Rectal smooth muscle tissue (tissue), 1 donor: Measurements from ENCODE around the gene SENP3.
A peak's percentile ranks its signal among the peaks of the same experiment; 100 is the strongest.

Source experiments
- H3K27ac ChIP-seq: one replicate; pipeline ENCODE4 v1.7.0; 2013; ENCODE audit warnings: low read depth, low read length, inconsistent platforms
- H3K27me3 ChIP-seq: one replicate; pipeline ENCODE4 v1.7.0; 2013; ENCODE audit warnings: low read length; ENCODE audit not compliant: control insufficient read depth, insufficient read depth
- H3K36me3 ChIP-seq: one replicate; pipeline ENCODE4 v1.7.0; 2013; ENCODE audit warnings: low read length; ENCODE audit not compliant: control insufficient read depth, insufficient read depth
- H3K4me1 ChIP-seq: one replicate; pipeline ENCODE4 v1.7.0; 2013; ENCODE audit warnings: low read length; ENCODE audit not compliant: control insufficient read depth, insufficient read depth
- H3K4me3 ChIP-seq: one replicate; pipeline ENCODE4 v1.7.0; 2013; ENCODE audit warnings: low read length
- H3K9ac ChIP-seq: one replicate; pipeline ENCODE4 v1.7.0; 2013; ENCODE audit warnings: low read length

SENP3 gene

DNA sequence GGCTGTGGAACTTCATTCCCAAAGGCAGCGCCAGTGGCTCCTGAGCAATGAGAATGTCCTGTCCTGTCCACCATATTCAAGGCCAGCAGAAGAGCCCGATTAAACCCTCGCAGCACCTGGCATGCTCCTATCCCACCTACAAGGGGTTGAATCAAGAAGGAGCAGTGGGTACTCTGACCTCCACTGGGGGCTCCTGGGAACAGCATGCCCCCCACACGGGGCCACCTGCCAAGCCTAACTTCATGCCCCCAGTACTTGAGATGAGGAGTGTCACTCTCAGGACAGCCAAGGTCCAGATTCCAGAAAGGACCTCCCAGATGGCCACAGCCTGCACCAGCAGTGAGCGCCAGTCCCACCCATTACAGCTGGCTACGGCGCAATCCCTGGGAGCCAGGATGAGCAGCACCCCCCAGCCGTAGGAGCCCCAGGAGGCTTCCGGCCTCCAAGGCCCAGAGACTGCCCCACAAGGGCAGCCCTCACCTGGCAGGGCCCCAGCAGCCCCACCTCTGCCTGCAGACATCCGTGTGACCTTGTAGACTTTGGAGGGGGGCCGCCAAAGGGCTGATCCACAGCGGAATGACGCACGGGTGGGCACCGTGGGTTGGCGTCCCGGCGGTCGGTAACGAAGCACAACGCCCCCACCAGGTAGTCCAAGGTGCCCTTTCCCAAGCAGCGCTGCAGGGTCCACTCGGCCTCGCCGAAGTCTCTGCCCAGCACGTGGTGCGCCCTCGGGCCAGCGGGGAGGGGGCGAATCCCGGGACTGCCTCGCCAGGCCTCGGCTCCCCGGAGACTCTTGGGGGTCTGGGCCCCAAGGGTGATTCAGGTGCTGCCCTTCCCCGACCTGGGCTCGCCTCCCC lies 20.9 kb downstream of the SENP3 start:
- Histone ChIP-seq H3K4me3 (peak overlapping the region; percentile 73), H3K4me1 (peaks cover 16% of the 10 kb centered on the region), H3K36me3 (peaks cover 18% of the 10 kb centered on the region), H3K9ac (no peak overlapping the region), H3K27me3 (no peaks in the 10 kb centered on the region), H3K27ac (peak overlapping the region; percentile 92)

DNA sequence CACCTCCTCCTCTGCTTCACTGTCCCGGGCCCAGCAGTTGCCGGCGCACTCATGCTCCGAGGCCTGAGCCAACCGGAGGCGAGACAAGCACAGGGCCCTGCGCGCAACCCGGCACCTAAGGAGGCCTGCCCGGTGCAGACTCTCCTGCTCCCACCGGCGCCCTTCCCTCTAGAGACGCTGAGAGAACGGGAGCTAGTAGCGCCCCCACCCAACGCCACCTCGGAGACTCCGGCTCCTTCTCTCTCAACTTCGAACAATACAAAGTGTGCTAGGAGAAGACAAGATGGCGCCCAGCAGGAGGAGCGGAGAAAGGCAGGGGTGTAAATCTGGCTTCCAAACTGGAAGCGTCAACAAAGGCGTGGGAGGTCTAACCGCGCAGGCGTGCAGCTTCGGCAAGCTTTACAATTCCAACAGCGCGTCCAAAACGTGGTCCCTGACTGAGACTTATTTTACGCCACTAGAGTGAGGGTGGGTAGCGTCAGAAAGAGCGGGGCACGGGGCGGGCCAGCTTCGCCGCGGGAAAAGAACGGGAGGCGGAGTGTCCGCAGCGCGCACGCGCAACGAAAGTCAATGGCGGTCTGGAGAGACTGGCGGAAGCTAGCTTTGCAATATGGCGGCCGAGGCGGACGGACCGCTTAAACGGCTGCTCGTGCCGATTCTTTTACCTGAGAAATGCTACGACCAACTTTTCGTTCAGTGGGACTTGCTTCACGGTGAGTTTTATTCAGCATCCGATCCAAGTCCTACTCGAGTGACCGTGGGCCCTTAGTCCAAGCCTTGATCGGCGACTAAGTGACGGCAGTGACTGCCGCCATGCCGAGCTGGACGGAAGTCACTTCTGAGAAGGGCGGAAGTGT lies 21.8 kb downstream of the SENP3 start, which contains the start of gene MPDU1:
TSS of gene MPDU1 (plus strand) at position 600 of the 857 bp plus-strand sequence. CDS start at position 611, 11 bp downstream.
- H3K36me3 ChIP-seq, result peaks cover 12% of the 10 kb centered on the region
- peak within 1 kb of the TSS; percentile 92 for H3K27ac ChIP-seq
- H3K27me3 ChIP-seq, result no peaks in the 10 kb centered on the region
- peaks cover 17% of the 10 kb centered on the region for H3K4me1 ChIP-seq
- H3K9ac ChIP-seq, result peak within 1 kb of the TSS; percentile 68
- H3K4me3 ChIP-seq, result peak within 1 kb of the TSS; percentile 73

DNA sequence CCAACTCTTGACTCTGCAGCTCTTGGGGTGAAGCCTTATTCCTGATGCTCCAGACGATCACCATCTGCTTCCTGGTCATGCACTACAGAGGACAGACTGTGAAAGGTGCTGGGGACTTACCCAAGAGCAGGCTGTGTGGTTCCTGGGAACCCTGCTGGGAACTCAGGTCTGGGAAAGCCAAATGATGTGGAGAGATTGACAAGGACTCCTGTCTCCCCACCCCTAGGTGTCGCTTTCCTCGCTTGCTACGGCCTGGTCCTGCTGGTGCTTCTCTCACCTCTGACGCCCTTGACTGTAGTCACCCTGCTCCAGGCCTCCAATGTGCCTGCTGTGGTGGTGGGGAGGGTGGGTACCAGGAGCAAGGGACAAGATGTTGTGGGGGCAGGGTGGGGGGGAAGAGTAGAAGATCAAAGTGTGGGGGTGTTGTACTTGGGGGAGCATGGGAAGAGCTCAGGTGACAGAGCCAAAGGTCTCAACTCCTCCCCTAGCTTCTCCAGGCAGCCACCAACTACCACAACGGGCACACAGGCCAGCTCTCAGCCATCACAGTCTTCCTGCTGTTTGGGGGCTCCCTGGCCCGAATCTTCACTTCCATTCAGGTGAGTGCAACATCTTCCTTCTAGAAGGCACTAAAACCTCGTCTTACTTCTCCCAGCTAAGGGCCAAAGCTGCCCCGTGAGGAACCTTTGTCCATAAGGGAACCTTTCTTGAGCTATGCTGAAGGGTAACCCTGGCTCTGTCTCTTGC lies 25.1 kb downstream of the SENP3 start:
- peaks cover 21% of the 10 kb centered on the region for H3K4me1 ChIP-seq

DNA sequence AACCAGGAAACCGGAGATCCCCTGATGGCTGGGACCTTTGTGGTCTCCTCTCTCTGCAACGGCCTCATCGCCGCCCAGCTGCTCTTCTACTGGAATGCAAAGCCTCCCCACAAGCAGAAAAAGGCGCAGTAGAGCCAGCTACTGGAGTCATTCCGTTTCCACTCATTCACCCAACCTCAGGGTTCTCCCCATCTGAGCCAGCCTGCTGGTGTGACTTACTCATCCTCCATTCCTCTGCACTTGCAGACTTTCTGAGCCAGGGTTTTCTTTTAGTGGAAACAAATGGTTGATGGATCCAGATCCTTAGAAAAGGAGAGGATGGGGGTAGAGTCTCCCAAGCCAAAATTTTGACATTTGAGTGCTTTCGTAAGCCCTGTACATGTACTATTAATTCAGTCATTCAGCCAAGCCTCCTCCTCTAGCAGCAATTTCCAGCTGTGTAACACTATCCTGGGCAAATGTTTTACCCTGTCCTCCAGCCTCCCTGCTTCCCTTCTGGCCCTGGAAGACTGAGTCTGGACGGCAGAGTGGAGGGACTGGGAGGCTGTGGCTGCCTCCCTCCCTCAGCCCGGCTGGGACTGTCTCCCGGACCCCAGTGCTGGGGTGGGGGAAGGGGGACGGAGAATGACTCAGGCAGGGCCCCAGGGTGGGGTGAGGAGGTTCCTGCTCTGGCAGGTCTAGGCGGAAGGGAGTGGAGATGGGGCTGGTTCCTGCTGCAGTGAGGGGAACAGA lies 25.9 kb downstream of the SENP3 start:
- no peak overlapping the region for H3K9ac ChIP-seq
- no peaks in the 10 kb centered on the region for H3K27me3 ChIP-seq
- H3K27ac ChIP-seq, result no peak overlapping the region
- H3K4me1 ChIP-seq, result peaks cover 15% of the 10 kb centered on the region
- peaks cover 12% of the 10 kb centered on the region for H3K36me3 ChIP-seq
- H3K4me3 ChIP-seq, result no peak overlapping the region

More for the DNA sequence above, 25.1 kb downstream of the SENP3 start:
- Histone ChIP-seq H3K27me3 (no peaks in the 10 kb centered on the region), H3K36me3 (peaks cover 4% of the 10 kb centered on the region), H3K27ac (no peak overlapping the region), H3K9ac (no peak overlapping the region), H3K4me3 (no peak overlapping the region)

DNA sequence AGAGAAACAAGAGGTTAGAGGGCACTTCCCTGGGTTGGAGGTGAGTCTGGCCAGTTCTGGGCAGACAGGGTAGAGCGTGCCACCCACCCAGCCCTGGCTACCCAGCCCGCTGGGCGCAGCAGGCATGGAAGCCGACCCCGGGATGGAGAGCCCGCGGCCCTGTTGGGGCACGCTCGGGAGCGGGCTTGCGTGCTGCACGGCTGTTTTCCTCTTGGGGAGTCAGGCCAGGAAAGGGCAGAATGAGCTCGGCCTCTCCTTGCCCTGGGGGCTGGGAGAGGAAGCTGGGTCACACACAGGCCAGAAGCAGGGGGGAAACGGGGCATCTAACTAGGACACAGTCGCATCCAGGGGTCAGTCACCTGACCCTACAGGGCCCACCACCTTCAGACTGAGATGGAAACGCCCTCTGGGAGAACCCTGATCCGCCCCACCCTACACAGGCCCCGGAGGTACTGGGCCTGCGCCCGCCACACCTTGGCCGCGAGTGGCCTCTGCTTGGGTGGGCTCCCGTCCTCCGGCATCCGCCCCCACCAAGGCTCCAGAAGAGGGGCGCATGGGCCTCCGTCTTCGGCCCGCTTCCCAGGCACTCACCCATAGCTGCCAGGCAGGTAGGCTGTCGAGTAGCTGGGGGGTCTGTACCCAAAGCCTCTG lies 27.0 kb downstream of the SENP3 start:
- H3K4me3 ChIP-seq, result peak overlapping the region; percentile 74
- no peaks in the 10 kb centered on the region for H3K27me3 ChIP-seq
- H3K4me1 ChIP-seq, result peaks cover 7% of the 10 kb centered on the region
- H3K9ac ChIP-seq, result peak overlapping the region; percentile 46
- H3K27ac ChIP-seq, result peak overlapping the region; percentile 77
- peaks cover 22% of the 10 kb centered on the region for H3K36me3 ChIP-seq

DNA sequence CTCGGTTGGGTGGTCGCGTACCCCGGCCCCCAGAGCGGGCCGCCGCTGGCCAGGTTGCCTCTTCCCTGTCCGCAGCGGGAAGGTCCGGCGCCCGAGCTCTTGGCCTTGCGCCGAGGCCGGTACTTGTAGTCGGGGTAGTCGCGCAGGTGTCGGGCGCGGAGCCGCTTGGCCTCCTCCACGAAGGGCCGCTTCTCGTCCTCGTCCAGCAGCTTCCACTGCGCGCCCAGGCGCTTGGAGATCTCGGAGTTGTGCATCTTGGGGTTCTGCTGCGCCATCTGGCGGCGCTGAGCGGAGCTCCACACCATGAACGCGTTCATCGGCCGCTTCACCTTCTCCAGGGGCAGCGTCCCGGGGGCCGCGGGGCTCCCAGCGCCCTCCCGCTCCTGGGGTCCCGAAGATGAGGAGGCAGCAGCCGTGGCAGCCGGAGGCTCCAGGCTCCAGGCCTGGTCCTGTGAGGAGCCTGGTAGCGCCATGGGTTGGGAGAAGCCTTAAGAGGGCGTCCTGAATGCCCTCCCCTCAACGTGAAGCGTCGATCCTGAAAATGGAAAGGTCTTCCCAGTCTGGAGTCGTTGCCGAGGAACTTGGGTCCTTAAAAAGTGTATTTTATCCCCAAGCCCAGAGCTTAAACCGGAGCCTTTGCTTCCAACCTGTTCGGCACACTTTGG lies 27.6 kb downstream of the SENP3 start:
- peak overlapping the region; percentile 74 for H3K4me3 ChIP-seq
- peak overlapping the region; percentile 32 for H3K9ac ChIP-seq
- peaks cover 7% of the 10 kb centered on the region for H3K4me1 ChIP-seq
- H3K27ac ChIP-seq, result peak overlapping the region; percentile 77
- H3K27me3 ChIP-seq, result no peaks in the 10 kb centered on the region
- peaks cover 29% of the 10 kb centered on the region for H3K36me3 ChIP-seq

DNA sequence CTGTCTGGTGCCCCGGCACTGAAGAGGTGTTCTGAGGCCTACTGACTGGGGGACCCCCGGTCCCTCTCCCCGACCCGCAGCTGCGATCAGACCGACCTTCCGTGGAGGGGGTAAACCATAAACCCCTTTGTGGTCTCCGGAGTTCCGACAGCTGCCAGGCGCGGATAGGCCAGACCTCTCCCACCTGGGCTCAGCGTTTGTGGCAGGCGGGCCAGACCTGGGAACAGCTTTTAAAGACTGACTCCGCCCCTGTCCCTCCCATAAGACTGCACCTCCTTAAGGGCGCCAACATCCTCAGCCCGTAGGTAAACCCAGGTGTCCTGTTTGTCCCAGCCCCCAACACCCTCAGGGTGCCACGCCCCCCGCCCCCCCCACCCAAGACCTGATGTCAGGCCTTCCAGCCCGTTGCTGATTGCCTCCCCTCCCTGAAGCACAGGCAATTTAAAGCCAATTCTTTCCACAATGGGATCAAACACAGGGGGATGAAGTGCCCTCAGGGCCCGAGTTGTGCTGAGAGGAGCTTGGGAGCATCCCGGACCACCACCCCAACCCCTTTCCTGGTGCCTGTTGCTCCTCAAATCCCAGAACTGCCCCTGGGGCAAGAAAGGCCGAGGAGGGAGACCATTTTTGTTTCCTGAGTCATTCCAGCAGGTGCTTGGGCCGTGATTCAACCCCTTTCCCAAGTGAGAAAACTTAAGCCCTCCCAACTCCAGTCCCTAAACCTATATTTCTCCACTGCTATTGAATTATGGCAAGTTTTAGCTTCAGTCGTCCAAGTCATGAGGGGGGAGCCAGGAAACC lies 28.4 kb downstream of the SENP3 start, which contains the start of gene SOX15:
TSS of gene SOX15 (minus strand) at position 204 of the 801 bp plus-strand sequence. CDS start 418 bp downstream, outside the sequence.
- H3K27me3 ChIP-seq, result no peaks in the 10 kb centered on the region
- H3K4me1 ChIP-seq, result peaks cover 7% of the 10 kb centered on the region
- H3K9ac ChIP-seq, result peak within 1 kb of the TSS; percentile 32
- peaks cover 36% of the 10 kb centered on the region for H3K36me3 ChIP-seq
- peak within 1 kb of the TSS; percentile 74 for H3K4me3 ChIP-seq
- peak within 1 kb of the TSS; percentile 77 for H3K27ac ChIP-seq

DNA sequence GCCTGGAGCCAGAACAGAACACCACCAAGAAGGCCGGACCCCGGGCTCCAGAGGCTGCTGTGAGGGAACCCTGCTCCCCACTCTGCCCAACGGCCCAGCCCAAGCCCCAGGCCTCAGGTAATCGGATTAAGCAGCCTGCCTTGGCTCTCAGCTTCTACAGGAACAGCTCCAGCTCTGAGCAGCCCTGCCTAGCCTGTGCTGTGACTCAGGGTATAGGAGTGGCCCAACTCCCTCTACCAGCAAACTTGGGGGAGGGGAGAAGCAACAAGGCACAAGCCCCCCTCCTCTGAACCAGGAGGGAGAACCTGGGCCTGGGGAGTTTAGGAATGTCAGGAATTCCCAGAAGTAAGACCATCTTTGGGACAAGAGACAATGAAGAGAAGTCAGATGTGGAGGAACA lies 29.0 kb downstream of the SENP3 start:
- Histone ChIP-seq H3K9ac (no peak overlapping the region), H3K4me3 (no peak overlapping the region), H3K36me3 (peaks cover 42% of the 10 kb centered on the region), H3K4me1 (peaks cover 7% of the 10 kb centered on the region), H3K27ac (no peak overlapping the region), H3K27me3 (no peaks in the 10 kb centered on the region)

DNA sequence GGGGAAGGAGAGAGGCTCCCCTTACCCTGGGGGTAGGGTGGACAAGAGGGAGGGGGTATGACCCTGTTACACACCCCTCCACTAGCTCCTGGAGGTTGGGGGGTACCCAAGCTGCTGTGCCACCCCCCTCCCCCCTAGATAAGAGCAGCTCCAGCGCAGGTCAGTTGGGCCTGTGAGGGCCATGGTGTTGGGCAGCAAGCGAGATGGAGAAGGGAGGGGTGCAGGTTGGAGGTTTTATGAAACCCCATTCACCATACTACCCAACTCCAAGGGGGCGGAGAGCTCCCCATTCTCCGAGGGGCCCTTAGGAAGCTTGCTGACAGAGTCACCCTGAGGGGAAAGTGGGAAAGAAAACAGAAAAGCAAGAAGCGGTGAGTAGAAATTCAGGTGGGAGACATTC lies 29.9 kb downstream of the SENP3 start:
- H3K4me3 ChIP-seq, result no peak overlapping the region
- H3K4me1 ChIP-seq, result peaks cover 7% of the 10 kb centered on the region
- peaks cover 44% of the 10 kb centered on the region for H3K36me3 ChIP-seq
- H3K9ac ChIP-seq, result no peak overlapping the region
- H3K27ac ChIP-seq, result no peak overlapping the region
- H3K27me3 ChIP-seq, result no peaks in the 10 kb centered on the region

DNA sequence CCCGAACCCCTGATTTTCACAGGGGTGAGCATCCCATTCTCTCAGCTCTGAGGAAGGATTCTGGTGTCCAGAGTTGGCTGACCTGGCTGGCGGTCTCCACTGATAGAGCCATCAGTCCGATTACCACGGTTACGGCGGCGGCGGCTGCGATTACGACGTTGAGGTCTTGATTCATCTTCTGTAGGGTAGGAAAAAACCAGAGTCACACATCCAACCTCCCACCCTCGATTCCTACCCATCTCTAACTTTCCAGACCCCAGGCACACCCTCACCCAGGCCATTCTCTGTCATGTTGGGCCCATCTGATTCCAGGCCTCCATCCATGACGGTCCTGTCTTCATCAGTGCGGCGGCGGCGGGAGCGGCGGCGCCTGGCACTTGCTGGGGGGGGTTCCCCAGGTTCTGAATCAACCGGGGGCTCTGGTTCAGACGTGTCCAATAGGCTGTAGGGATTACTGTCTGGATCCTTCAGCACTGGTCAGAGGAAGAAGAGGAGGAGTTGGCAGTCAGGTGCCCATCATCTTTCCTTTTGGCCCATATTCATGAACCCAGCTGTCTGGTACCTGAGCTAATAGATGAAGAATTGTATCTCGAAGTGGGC lies 30.8 kb downstream of the SENP3 start:
- peaks cover 44% of the 10 kb centered on the region for H3K36me3 ChIP-seq
- H3K27me3 ChIP-seq, result no peaks in the 10 kb centered on the region
- peaks cover 7% of the 10 kb centered on the region for H3K4me1 ChIP-seq
- no peak overlapping the region for H3K9ac ChIP-seq
- no peak overlapping the region for H3K27ac ChIP-seq
- H3K4me3 ChIP-seq, result no peak overlapping the region
